ENCODE measurements around the gene GRIK5.

GRCh38 chr19:42093926-42094325 is 23.9 kb upstream of the GRIK5 start:
- TF ChIP-seq CTCF (conservative IDR thresholded peaks at IDR 0.05): no peak
- no peak for TF ChIP-seq ZFX (IDR thresholded peaks at IDR 0.05)
